Neuron (in vitro differentiated cells): ENCODE measurements around the gene C13orf46.

Experiments
- H2AFZ ChIP-seq: one replicate; pipeline ENCODE4 v1.6.1; 2013; ENCODE audit warnings: low read depth, mild to moderate bottlenecking, inconsistent platforms, low read length, moderate library complexity
- H3K27me3 ChIP-seq: one replicate; pipeline ENCODE4 v1.6.1; 2013; ENCODE audit warnings: low read length; ENCODE audit not compliant: insufficient read depth
- H3K36me3 ChIP-seq: one replicate; pipeline ENCODE4 v1.6.1; 2013; ENCODE audit warnings: low read length; ENCODE audit not compliant: insufficient read depth
- H3K4me1 ChIP-seq: one replicate; pipeline ENCODE4 v1.6.1; 2013; ENCODE audit warnings: low read length; ENCODE audit not compliant: insufficient read depth
- H3K4me3 ChIP-seq: 2 replicates; pipeline ENCODE4 v1.5.1; 2013; ENCODE audit warnings: mild to moderate bottlenecking, low read length, moderate library complexity
- H3K9me3 ChIP-seq: one replicate; pipeline ENCODE4 v1.6.1; 2013; ENCODE audit warnings: low read length

The C13orf46 gene

GRCh38 chr13:113947311-113948033 is 26.4 kb downstream of the C13orf46 start:
- H3K9me3 ChIP-seq = peaks cover 2% of the 10 kb centered on the region
- H3K27me3 ChIP-seq = no peaks in the 10 kb centered on the region
- H3K4me1 ChIP-seq = no peaks in the 10 kb centered on the region
- H2AFZ ChIP-seq = no peak overlapping the region
- no peak overlapping the region for H3K4me3 ChIP-seq
- H3K36me3 ChIP-seq = no peaks in the 10 kb centered on the region

- Histone ChIP-seq H3K9me3 (peaks cover 2% of the 10 kb centered on the region), H3K27me3 (no peaks in the 10 kb centered on the region), H3K36me3 (no peaks in the 10 kb centered on the region), H2AFZ (no peak overlapping the region), H3K4me1 (no peaks in the 10 kb centered on the region), H3K4me3 (no peak overlapping the region)
Measured at GRCh38 chr13:113946409-113947181, 27.3 kb downstream of the C13orf46 start.

- no peak overlapping the region for H3K4me3 ChIP-seq
- peaks cover 2% of the 10 kb centered on the region for H3K9me3 ChIP-seq
- no peaks in the 10 kb centered on the region for H3K36me3 ChIP-seq
- no peaks in the 10 kb centered on the region for H3K4me1 ChIP-seq
- H2AFZ ChIP-seq = no peak overlapping the region
- H3K27me3 ChIP-seq = no peaks in the 10 kb centered on the region
Measured at GRCh38 chr13:113945857-113946408, 27.9 kb downstream of the C13orf46 start.

GRCh38 chr13:113943821-113944565 is 29.9 kb downstream of the C13orf46 start:
- Histone ChIP-seq H3K4me1 (no peaks in the 10 kb centered on the region), H3K9me3 (peaks cover 2% of the 10 kb centered on the region), H3K27me3 (no peaks in the 10 kb centered on the region), H3K36me3 (no peaks in the 10 kb centered on the region), H3K4me3 (no peak overlapping the region), H2AFZ (no peak overlapping the region)

GRCh38 chr13:113942591-113943103 is 31.2 kb downstream of the C13orf46 start:
- Histone ChIP-seq H3K4me1 (peaks cover 8% of the 10 kb centered on the region), H3K4me3 (no peak overlapping the region), H3K27me3 (no peaks in the 10 kb centered on the region), H3K9me3 (peaks cover 2% of the 10 kb centered on the region), H2AFZ (no peak overlapping the region), H3K36me3 (no peaks in the 10 kb centered on the region)

GRCh38 chr13:113941571-113942191 is 32.2 kb downstream of the C13orf46 start:
- H3K4me3 ChIP-seq = no peak overlapping the region
- H2AFZ ChIP-seq = no peak overlapping the region
- peaks cover 12% of the 10 kb centered on the region for H3K4me1 ChIP-seq
- peaks cover 2% of the 10 kb centered on the region for H3K9me3 ChIP-seq
- no peaks in the 10 kb centered on the region for H3K27me3 ChIP-seq
- H3K36me3 ChIP-seq = no peaks in the 10 kb centered on the region

GRCh38 chr13:113939944-113940297 is 34.0 kb downstream of the C13orf46 start:
- no peak overlapping the region for H2AFZ ChIP-seq
- H3K36me3 ChIP-seq = no peaks in the 10 kb centered on the region
- H3K9me3 ChIP-seq = no peaks in the 10 kb centered on the region
- no peak overlapping the region for H3K4me3 ChIP-seq
- no peaks in the 10 kb centered on the region for H3K27me3 ChIP-seq
- peaks cover 29% of the 10 kb centered on the region for H3K4me1 ChIP-seq

- H2AFZ ChIP-seq = no peak overlapping the region
- H3K4me1 ChIP-seq = peaks cover 33% of the 10 kb centered on the region
- H3K27me3 ChIP-seq = no peaks in the 10 kb centered on the region
- no peak overlapping the region for H3K4me3 ChIP-seq
- no peaks in the 10 kb centered on the region for H3K36me3 ChIP-seq
- H3K9me3 ChIP-seq = no peaks in the 10 kb centered on the region
Measured at GRCh38 chr13:113939129-113939943, 34.5 kb downstream of the C13orf46 start.

GRCh38 chr13:113938716-113939115 is 35.2 kb downstream of the C13orf46 start:
- Histone ChIP-seq H3K4me3 (no peak overlapping the region), H2AFZ (no peak overlapping the region), H3K27me3 (no peaks in the 10 kb centered on the region), H3K4me1 (peaks cover 36% of the 10 kb centered on the region), H3K36me3 (no peaks in the 10 kb centered on the region), H3K9me3 (no peaks in the 10 kb centered on the region)

GRCh38 chr13:113938246-113938645 is 35.6 kb downstream of the C13orf46 start:
- H3K4me1 ChIP-seq = peaks cover 36% of the 10 kb centered on the region
- H3K4me3 ChIP-seq = no peak overlapping the region
- H3K27me3 ChIP-seq = no peaks in the 10 kb centered on the region
- no peaks in the 10 kb centered on the region for H3K36me3 ChIP-seq
- no peaks in the 10 kb centered on the region for H3K9me3 ChIP-seq
- H2AFZ ChIP-seq = no peak overlapping the region

GRCh38 chr13:113937527-113938180 is 36.2 kb downstream of the C13orf46 start:
- H2AFZ ChIP-seq = no peak overlapping the region
- peaks cover 36% of the 10 kb centered on the region for H3K4me1 ChIP-seq
- no peaks in the 10 kb centered on the region for H3K36me3 ChIP-seq
- no peak overlapping the region for H3K4me3 ChIP-seq
- no peaks in the 10 kb centered on the region for H3K9me3 ChIP-seq
- H3K27me3 ChIP-seq = no peaks in the 10 kb centered on the region
